Activated CD8-positive, alpha-beta memory T cell treated with anti-CD3 and anti-CD28 coated beads for 48 hours (primary cell): ENCODE measurements around the gene CCL17.
"Not testable (repeated sequence)": the region's sequence is repeated elsewhere in the genome, so short reads cannot be mapped to it uniquely, and the experiment has no call there.

Source experiments
- DNase-seq, 3 experiments: peaks; one replicate each; pipeline ENCODE4 v3.0.0-alpha.2; 2020; ENCODE audit warnings: low read depth in 2 of 3, low spot score in 2 of 3

The CCL17 gene

DNA sequence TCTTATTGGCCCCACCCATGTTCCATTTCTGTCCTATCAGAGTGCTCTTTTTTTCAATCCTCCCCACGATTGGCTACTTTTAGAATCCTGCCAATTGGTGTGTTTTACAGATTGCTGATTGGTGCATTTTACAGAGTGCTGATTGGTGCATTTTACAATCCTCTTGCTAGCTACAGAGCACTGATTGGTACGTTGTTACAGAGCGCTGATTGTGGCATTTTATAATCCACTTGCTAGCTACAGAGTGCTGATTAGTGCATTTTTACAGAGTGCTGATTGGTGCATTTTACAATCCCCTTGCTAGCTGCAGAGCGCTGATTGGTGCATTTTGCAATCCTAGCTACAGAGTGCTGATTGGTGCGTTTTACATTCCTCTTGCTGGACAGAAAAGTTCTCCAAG is 9.5 kb upstream of the CCL17 start:
- DNase-seq = no peak

DNA sequence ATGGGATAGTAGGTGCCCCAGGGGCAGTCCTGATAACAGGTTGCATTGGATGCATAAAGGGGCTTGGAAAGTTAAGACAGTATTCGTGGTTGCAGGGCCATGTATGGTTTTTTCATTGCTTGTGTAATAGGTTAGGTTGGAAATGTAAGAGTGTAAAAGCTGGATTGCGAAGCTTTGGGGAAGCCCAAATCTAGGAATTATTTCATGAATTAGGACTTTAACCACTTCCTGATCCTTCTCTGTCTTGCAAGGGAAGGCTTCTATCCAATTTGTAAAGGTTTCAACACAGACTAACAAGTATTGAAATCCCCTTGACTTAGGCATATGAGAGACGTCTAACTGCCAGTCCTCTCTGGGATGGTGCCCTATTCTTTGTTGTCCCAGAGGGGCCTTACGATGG is 7.8 kb upstream of the CCL17 start:
- no peak for DNase-seq

DNA sequence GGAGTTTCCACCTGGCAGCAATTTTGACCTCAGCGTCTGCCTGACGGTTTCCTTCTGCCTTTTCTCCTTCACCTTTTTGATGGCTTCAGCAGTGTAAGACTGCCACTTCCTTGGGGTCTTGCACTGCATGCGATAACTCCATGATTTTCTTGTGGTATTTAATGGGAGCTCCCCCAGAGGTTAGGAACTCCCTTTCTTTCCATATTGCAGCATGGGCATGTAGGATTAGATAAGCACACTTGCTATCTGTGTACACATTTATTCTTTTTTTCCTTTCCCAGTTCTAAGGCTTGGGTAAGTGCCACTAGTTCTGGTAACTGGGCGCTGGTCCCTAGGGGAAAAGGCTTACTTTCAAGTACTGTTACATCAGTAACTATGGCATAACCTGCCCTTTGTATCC is 7.1 kb upstream of the CCL17 start:
- DNase-seq = not testable (repeated sequence)

DNA sequence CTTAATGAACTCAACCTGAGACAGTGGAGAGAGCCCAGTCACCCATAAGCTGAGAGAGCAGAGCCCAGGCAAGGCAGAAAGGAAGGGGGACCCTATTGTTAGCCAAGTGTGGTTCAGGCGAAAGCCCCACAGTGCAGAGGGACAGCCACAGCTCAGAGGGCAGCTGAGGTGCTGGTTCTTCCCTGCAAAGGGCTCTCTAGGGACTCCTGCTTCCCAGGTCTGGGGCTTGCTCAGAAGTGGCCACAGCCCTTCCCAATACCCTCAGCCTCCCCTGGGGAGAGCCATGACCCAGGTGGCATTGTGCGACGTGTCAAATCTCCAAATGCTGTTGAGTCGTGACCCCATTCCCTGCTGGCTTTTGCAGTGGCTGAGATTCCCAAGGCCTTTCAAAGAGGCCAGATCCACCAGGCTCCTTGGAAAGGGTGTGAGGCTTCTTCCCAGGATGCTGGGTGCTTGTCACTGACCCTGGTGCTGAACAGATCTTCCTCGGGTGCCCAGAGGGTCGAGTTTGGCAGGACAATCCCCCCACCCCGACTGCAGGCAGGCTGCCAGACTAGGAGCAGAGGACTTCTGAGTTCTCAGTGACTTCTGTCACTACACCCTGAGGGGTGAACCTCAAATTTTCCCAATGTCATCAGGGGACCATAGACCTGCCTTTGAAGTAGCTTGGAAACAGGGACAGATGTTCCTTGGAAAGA is 2.5 kb upstream of the CCL17 start:
- no peak for DNase-seq

DNA sequence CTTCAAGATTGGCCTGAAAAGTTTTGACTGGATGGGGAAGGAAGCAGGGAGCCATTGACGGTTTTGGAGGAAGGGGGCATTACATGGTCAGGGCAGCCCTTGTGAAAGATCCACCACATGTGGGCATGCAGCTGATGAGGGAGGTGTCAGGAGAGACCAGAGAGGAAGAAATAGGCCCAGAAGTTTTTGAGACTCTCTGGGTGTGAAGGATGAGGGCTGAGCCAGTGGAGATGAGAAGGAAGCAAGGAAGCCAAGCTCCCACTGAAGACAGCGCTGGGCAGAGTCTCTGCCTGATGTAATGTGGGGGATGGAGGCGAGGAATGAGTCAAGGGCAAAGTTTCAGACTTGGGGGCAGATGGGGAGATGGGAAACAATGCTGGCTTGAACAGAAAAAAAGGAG is 530 bp downstream of the CCL17 start:
- DNase-seq = no peak

DNA sequence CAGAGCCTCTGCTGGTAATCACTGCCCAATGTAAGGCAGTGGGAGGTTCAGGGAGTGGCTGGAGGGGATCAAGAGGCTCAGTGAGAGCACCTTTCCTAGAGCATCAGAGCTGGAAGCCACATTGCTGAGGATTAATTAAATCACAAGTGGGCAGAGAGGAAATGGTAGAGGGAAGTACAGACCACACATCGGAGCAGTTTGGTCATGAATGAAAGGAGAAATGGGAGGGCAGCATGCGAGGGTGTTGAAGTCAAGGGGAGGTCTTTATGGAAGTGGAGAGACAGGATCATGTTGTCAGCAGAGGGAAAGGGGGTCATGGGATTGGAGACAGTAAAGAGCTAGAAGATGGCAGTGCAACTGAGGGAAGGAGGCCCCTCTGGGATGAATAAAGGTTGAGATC is 2.3 kb downstream of the CCL17 start:
- no peak for DNase-seq

DNA sequence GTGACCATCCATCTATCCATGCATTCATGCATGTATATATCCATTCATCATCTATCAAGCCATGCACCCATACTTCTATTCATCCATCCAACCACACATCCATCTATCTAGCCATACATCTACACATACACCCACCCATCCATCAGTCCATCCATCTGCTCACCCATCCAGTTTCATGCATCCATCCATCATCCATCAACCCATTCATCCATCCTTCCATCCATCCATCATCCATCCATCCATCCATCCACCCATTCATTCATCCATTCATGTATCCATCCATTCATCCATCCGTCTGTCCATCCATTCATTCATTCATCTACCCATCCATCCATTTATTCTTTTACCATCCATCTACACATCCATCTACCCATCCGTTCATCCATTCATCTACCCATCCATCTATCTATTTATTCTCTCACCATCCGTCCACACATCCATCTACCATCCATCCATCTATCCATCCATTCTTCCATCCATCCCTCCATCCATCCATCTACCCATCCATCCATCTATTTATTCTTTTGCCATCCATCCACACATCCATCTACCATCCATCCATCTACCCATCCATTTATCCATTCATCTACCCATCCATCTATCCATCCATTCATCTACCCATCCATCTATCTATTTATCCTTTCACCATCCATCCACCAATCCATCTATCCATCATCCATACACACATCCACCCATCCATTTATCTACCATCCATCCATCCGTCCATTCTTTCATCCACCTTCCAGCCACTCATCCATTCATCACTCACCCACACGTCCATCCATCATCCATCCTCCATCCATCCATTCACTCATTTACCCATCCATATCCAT is 3.2 kb downstream of the CCL17 start:
- no peak for DNase-seq

DNA sequence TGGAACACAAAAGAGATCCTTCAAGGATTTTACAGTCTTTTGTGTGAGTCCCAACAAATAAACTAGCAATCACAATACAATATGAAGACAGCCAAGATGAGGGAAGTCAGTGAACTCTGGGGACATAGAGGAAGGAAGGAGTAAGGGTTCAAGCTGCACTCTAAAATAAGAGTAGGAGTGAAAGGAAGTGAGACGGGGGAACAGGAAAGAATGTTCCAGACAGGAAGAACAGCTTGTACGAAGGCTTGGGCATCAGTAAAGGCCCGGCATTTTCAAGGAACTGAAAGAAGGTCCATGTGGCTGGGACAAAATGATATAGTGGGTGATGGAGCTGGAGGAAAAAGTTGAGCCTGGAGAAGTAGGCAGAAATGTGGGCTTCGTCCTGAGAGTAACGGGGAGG is 4.5 kb downstream of the CCL17 start:
- DNase-seq = no peak

DNA sequence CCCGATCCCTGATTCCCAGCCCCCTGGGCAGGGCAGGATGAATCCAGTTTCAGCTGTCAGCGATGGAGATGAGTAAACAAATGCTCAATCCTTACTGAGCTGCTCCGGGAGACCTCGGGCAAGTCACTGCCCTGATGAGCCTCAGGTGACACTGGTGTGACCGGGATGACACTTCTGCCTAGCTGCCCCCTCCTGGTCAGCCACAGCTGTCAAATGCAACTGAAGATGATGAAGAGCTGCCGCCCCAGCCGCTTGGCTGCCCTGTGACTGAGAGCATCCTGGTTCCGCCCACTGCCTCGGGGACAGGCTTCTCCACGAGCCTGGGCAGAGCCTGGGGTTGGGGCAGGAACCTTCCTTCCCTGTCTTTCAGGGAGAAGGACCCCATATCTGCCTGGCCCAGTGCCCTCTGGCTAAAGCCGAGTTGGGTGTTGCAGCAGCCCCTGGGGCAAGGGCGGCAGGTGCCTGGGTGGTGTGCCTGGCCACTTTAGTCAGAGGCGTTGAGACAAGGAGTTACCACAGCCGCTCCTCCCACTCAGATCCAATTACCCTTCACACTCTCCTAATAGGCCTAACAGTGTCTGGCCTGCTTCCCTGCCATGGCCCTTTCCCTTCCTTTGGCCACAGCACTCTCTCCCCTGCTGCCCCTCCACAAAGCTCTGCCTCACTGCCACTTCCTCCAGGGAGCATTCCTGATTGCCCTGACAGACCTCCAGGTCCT is 5.5 kb downstream of the CCL17 start:
- DNase-seq = no peak

DNA sequence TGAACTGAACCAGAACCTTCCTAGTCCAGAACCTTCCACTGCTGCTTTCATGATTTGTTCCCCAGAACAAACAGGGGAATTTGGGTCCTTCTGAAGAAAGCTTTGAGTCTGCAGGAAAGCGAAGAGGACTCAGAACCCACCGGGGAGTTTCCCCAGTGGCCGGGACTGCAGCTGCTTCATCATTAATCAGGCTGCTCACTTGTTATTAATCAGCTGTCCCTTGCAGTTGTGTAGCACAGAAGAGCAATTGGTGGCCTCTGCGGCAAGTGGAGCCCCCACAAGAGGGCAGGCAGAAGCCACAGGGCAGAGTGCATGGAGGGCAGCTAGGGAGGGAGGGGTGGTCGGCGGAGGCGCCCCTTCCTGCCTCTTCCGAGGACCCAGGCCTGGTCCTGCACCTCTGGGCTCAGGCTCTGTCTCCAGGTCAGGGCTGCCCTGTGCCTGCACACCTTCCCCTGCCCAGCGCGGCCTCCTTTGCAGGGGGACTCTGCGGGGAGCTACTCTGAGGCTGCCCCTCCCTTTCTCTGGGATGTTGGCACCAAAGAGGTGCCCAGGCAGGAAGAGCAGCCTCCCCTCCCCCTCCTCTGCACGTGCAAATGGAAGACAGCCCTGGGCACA is 6.9 kb downstream of the CCL17 start:
- no peak for DNase-seq

DNA sequence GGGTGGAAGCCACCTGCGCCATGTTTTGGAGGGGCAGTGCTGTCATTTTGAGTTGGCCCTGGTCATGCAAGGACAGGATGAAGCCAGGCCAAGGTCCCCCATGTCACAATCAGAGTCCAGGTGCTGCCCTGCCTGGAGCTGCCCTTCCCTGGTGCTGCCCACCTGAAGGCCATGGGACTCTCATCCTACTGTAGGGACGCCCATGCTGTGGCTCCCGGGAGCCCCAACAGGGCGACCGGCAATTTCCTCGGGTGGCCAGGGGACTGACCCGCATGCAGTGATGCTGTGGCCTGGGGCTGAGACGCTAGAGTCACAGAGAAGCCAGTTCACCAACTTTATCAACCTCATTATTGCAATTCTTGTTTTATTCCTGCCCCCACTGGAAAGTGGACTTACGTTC is 8.0 kb downstream of the CCL17 start:
- DNase-seq = no peak

DNA sequence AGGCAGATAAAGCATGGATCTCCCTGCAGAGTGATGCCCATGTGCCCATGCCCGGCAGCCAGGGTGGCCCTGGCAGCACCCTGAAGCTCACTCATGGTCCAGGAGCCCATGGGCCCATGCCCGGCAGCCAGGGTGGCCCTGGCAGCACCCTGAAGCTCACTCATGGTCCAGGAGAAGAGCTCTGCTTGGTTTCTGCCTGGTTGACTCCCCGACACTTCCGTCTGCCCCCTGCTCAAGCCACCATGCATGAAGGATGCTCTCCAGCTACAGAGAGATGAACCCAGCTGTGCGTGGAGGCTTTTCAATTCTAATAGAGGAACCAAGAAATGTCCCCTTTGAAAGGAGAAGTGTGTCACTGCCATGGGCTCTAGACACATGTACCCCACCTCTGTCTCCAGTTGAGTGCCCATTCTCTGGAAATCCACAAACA is 8.7 kb downstream of the CCL17 start:
- no peak for DNase-seq

DNA sequence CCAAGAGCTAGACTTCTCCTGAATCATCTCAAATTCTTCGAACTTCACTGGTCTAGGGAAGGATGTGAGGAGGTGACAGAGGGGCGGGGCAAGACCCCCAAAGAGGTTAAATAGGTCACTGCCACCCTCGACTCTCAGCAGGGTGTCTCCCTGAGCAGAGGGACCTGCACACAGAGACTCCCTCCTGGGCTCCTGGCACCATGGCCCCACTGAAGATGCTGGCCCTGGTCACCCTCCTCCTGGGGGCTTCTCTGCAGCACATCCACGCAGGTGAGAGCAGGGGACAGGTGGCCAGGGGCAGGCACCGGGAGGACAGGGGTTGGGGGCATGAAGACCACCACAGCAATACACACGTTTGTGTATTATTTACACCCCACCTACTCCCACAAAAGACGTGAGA is 9.2 kb downstream of the CCL17 start:
- no peak for DNase-seq

DNA sequence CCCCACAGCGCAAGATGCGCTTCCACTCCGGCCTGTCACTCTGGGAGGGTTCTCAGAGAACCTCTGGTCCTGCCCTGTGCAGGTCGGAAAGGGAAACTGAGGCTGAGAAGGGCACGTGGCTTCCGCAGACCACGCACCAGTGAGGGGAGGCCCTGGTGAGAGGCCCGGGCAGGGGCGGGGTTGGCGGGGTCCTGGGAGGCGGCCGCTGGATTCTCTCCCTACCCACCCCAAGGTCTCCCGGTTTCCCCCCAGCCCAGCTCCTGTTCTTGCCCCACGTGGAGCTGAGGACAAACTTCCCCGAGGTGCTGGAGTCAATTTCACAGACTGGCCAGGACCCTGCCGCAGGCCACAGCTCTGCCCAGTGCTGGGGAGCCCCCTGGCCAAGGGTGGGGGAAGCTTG is 11.5 kb downstream of the CCL17 start:
- DNase-seq = no peak

DNA sequence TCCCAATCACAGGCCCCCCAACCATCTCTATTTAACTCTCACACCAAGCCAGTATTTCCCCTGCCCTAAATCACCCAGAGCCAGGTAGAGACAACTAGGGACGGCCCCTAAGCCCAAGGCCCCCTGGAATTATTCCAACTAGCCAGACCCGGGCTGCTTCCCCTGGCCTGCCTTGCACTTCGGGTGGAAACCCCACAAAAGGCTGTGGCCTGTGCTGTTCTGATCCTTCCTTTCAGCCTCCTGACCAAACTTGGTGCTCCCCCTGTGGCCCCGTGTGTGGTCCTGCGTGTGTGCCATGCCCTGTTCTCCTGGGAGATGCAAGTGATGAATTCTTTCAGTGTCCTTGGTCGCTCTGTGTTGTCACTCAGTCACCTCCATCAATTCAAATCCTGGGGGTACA is 14.9 kb downstream of the CCL17 start:
- DNase-seq = no peak

DNA sequence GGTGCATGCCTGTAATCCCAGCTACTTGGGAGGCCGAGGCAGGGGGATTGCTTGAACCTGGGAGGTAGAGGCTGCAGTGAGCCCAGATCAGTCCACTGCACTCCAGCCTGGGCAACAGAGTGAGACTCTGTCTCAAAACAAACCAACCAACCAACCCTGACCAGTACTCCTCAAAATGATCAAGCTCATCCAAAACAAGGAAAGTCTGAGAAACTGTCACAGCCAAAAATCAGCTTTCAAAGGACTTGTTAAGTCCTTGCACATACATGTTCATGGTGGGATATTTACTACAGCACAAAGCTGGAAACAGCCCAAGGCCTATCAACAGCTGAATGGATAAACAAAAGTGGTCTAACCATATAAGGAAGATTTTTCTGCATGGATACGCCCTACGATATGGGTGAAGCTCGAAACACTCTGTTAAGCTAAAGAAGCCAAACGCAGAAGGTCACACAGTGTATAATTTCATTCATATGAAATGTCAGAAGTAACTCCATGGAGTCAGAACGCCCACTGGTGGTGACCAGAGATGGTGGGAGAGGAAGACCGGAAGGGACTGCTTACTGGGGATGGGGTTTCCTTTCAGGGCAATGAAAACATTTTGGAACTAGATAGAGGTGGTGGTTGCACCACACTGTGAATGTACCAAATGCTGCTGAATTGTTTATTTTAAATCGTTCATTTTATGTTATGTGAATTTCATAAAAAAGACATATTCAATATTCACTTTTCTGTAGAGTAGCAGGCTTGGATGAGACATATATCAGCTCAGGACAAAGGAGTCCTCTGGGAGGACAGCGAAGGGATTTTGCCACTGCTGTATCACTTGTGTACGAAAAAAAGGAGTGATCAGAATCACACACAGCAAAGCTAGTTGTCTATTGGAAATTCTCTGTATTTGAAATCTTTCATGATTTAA is 17.7 kb downstream of the CCL17 start:
- DNase-seq = no peak

DNA sequence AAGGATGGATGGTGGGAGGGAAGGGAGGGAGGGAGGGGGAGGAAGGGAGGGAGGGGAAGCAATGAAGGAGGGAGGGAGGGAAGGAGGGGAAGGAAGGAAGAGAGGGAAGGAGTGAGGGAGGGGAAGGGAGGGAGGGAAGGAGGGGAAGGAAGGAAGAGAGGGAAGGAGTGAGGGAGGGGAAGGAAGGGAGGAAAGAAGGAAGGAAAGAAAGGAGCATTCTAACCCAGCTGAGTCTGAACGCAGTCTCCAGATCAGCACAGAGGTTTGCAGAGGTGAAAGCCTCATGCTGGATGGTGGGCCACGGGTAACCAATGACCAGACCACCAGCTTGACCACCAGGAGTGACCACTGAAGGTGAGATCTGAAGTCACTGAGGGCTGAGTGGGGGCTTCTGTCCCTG is 18.6 kb downstream of the CCL17 start:
- no peak for DNase-seq

DNA sequence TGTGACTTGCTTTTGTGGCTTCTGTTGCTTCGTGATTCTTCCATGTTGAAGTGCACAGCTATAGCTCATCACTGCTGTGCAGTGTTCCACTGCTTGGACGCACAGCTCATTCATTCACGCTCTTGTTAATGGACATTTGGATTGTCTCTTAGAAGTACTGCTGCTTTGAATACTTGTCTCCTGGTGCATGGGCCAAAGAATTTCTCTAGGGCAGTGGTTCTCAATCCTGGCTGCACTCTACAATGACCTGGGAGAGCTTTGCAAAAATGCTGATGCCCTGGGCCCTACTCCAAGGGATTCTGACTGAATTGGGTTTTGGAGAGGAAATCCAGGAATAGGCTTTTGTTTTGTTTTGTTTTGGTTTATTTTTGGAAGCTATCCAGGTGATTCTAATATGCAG is 20.0 kb downstream of the CCL17 start:
- no peak for DNase-seq

DNA sequence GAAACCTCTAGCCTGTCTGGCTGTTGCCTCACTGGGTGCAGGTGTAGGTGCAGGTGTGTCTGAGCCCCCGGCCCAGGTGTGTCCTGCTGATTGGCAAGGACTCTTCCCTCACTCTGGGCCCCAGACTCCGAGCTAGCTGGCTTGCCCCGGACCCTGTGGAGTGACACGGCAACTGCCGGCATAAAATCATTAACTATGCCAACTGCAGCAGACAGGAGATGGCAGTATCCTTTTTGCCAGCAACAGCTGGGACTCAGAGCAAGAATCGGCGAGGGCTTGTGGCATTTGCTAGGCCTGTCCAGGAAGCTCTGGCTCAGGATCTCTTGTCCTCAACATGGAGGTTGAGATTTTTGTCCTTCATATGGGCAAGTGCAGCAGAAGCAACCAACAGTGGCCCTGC is 21.8 kb downstream of the CCL17 start:
- DNase-seq = no peak

DNA sequence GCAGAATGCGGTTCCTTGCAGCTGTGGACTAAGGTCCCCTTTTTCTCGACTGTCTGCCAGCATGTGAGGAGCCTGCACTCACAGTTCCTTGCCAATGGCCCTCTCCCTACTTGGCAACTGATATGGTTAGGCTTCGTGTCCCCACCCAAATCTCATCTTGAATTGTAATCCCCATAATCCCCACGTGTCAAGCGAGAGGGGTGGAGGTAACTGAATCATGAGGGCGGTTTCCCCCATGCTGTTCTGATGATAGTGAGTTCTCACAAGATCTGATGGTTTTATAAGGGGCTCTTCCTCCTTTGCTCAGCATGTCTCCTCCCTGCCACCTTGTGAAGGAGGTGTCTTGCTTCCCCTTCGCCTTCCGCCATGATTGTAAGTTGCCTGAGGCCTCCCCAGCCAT is 22.7 kb downstream of the CCL17 start:
- DNase-seq = no peak

DNA sequence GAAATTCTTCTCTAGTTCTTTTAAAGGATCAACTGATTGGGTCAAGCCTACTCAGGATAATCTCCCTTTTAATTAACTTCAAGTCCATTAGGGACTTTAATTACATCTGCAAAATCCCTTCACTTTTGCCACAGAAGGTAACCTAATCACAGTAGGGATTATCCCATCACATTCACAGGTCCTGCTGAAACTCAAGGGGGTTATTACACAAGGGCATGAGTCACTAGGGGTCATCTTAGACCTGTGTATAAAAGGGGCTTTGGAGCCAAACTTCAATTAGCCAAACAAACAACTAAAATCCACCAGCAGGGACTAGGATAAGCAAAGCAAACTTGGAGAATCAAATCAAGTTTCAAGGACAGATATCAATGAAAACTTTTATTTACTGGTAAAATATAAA is 23.3 kb downstream of the CCL17 start:
- no peak for DNase-seq
